ENCODE data around the gene TNPO1. TPM values are rescaled to one million over a fixed set of nuclear protein-coding genes. Genes with fewer than 3 reads are reported as not detected.
"Not testable (repeated sequence)": the region's sequence is repeated elsewhere in the genome, so short reads cannot be mapped to it uniquely, and the experiment has no call there.

Gene TNPO1
- total and polyA plus RNA-seq, 8 donors: 7.5 to 531 (median 94.8) TPM

GRCh38 chr5:72921886-72922285 is 105.4 kb downstream of the TNPO1 start:
- intact Hi-C loops (cut with DNase I; ENCODE audit: low total_unique reads): no loop called here
- Histone ChIP-seq H3K27me3 (no peaks in the 10 kb centered on the region), H3K36me3 (no peaks in the 10 kb centered on the region), H3K27ac (no peak overlapping the region), H3K4me3 (no peak overlapping the region), H3K4me1 (no peaks in the 10 kb centered on the region), H3K9me3 (no peaks in the 10 kb centered on the region)
- 64 to 77% (median 74%) methylated on average over 2 of the region's 2 CpGs for WGBS, 5 donors
- no peak for DNase-seq
- no peak for TF ChIP-seq CTCF (IDR thresholded peaks at IDR 0.05)
- no peak for TF ChIP-seq POLR2A (IDR thresholded peaks at IDR 0.05)
- no peak for TF ChIP-seq EP300 (IDR thresholded peaks at IDR 0.05)
- no peak for TF ChIP-seq POLR2AphosphoS5 (IDR thresholded peaks at IDR 0.05)

GRCh38 chr5:72922422-72922821 is 106.0 kb downstream of the TNPO1 start:
- WGBS, 5 donors: 59 to 85% (median 69%) methylated on average over 1 of the region's 1 CpG
- Histone ChIP-seq H3K36me3 (no peaks in the 10 kb centered on the region), H3K27me3 (no peaks in the 10 kb centered on the region), H3K4me3 (no peak overlapping the region), H3K9me3 (no peaks in the 10 kb centered on the region), H3K27ac (no peak overlapping the region), H3K4me1 (no peaks in the 10 kb centered on the region)
- intact Hi-C loops (cut with DNase I; ENCODE audit: low total_unique reads): no loop called here
- TF ChIP-seq CTCF (IDR thresholded peaks at IDR 0.05) (no peak), POLR2A (IDR thresholded peaks at IDR 0.05) (no peak), POLR2AphosphoS5 (IDR thresholded peaks at IDR 0.05) (no peak), EP300 (IDR thresholded peaks at IDR 0.05) (no peak)
- no peak for DNase-seq

GRCh38 chr5:72925336-72926010 is 109.0 kb downstream of the TNPO1 start:
- intact Hi-C loops (cut with DNase I; ENCODE audit: low total_unique reads): no loop called here
- 93 to 96% (median 95%) methylated on average over 13 to 33 of the region's 33 CpGs for WGBS, 5 donors
- DNase-seq: no peak

GRCh38 chr5:72932686-72933085 is 116.2 kb downstream of the TNPO1 start:
- H3K4me1 ChIP-seq; H3K27me3 ChIP-seq; H3K9me3 ChIP-seq; H3K27ac ChIP-seq; intact Hi-C loops (cut with DNase I; ENCODE audit: low total_unique reads); H3K4me3 ChIP-seq; DNase-seq; H3K36me3 ChIP-seq: not testable (repeated sequence)
- 90 to 100% (median 96%) methylated on average over 2 of the region's 2 CpGs for WGBS, 5 donors

More at GRCh38 chr5:72925336-72926010, 109.0 kb downstream of the TNPO1 start:
- Histone ChIP-seq H3K9me3 (no peaks in the 10 kb centered on the region), H3K27me3 (no peaks in the 10 kb centered on the region), H3K27ac (no peak overlapping the region), H3K36me3 (no peaks in the 10 kb centered on the region), H3K4me1 (no peaks in the 10 kb centered on the region), H3K4me3 (no peak overlapping the region)
- TF ChIP-seq CTCF (IDR thresholded peaks at IDR 0.05): no peak
- TF ChIP-seq POLR2AphosphoS5 (IDR thresholded peaks at IDR 0.05): no peak
- TF ChIP-seq POLR2A (IDR thresholded peaks at IDR 0.05): no peak
- no peak for TF ChIP-seq EP300 (IDR thresholded peaks at IDR 0.05)

DNA sequence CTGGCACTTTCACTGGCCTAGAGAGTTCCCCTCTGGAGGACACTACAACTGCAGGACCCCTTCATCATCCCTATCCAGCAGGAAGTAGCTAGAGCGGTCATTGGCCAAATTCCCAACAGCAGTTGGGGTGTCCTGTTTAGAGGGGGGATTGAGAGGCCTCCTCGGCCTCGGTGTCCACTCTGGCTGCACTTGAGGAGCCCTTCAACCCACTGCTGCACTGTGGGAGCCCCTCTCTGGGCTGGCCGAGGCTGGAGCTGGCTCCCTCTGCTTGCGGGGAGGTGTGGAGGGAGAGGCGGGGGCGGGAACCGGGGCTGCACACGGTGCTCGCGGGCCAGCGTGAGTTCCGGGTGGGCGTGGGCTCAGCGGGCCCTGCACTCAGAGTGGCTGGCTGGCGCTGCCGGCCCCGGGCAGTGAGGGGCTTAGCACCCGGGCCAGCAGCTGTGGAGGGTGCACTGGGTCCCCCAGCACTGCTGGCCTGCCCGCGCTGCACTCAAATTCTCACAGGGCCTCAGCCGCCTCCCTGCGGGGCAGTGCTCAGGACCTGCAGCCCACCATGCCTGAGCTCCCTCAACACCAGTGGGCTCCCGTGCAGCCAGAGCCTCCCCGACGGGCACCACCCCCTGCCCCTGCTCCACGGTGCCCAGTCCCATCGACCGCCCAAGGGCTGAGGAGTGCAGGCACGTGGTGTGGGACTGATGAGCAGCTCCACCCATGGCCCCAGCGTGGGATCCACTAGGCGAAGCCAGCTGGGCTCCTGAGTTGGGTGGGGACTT is 118.7 kb downstream of the TNPO1 start:
- H3K27me3 ChIP-seq; DNase-seq; intact Hi-C loops (cut with DNase I; ENCODE audit: low total_unique reads); H3K4me3 ChIP-seq; H3K9me3 ChIP-seq; H3K27ac ChIP-seq; H3K36me3 ChIP-seq: not testable (repeated sequence)
- peaks cover 0 to 13% (median 2%) of the 10 kb centered on the region in 4 donors for H3K4me1 ChIP-seq
- WGBS, 5 donors: 93 to 97% (median 96%) methylated on average over 8 to 32 of the region's 32 CpGs
